H9 (cell line): Measurements from ENCODE around the gene EPAS1. TPM values are rescaled to one million over a fixed set of nuclear protein-coding genes. Genes with fewer than 3 reads are reported as not detected.

ENCODE experiments used
- DNase-seq: peaks from one replicate; pipeline ENCODE4 v3.0.0-alpha.2; 2017
- H2AFZ ChIP-seq: one replicate; pipeline ENCODE4 v1.6.1; 2013; ENCODE audit warnings: mild to moderate bottlenecking, low read length, control low read depth, moderate library complexity
- H2AK5ac ChIP-seq: 2 replicates; pipeline ENCODE4 v1.6.1; 2013; ENCODE audit warnings: low read length, control low read depth, mixed read lengths; ENCODE audit not compliant: insufficient read length
- H2BK120ac ChIP-seq: one replicate; pipeline ENCODE4 v1.6.1; 2013; ENCODE audit warnings: low read depth, mild to moderate bottlenecking, low read length, control low read depth, inconsistent platforms; ENCODE audit not compliant: poor library complexity, severe bottlenecking
- H2BK12ac ChIP-seq: 2 replicates; pipeline ENCODE4 v1.6.1; 2013; ENCODE audit warnings: low read length, control low read depth, mixed read lengths, low read depth; ENCODE audit not compliant: insufficient read length
- H2BK15ac ChIP-seq: 2 replicates; pipeline ENCODE4 v1.6.1; 2013; ENCODE audit warnings: low read depth, low read length, control low read depth
- H2BK20ac ChIP-seq: one replicate; pipeline ENCODE4 v1.6.1; 2013; ENCODE audit warnings: low read depth, mild to moderate bottlenecking, low read length, control low read depth, inconsistent platforms; ENCODE audit not compliant: poor library complexity, severe bottlenecking
- H2BK5ac ChIP-seq: 2 replicates; pipeline ENCODE4 v1.6.1; 2013; ENCODE audit warnings: low read length, control low read depth, mixed read lengths; ENCODE audit not compliant: insufficient read length
- H3K14ac ChIP-seq: 2 replicates; pipeline ENCODE4 v1.6.1; 2013; ENCODE audit warnings: low read length, control low read depth; ENCODE audit not compliant: insufficient read depth
- H3K18ac ChIP-seq: 2 replicates; pipeline ENCODE4 v1.6.1; 2013; ENCODE audit warnings: low read depth, mild to moderate bottlenecking, mixed read lengths, low read length, control low read depth; ENCODE audit not compliant: insufficient read length
- H3K23ac ChIP-seq: 2 replicates; pipeline ENCODE4 v1.6.1; 2013; ENCODE audit warnings: low read length, control low read depth, mixed read lengths, low read depth; ENCODE audit not compliant: insufficient read length
- H3K23me2 ChIP-seq: 2 replicates; pipeline ENCODE4 v1.6.1; 2013; ENCODE audit warnings: low read depth, mild to moderate bottlenecking, mixed read lengths, low read length, control low read depth; ENCODE audit not compliant: insufficient read length, poor library complexity, severe bottlenecking
- H3K27ac ChIP-seq: 2 replicates; pipeline ENCODE4 v1.5.1; 2013; ENCODE audit warnings: low read length, control low read depth, mixed read lengths, low read depth; ENCODE audit not compliant: insufficient read length
- H3K27me3 ChIP-seq: 2 replicates; pipeline ENCODE4 v1.6.1; 2013; ENCODE audit warnings: low read length, control low read depth, inconsistent platforms; ENCODE audit not compliant: insufficient read depth
- H3K4ac ChIP-seq: 2 replicates; pipeline ENCODE4 v1.6.1; 2013; ENCODE audit warnings: low read depth, mild to moderate bottlenecking, control low read depth, inconsistent platforms, low read length, moderate library complexity
- H3K4me1 ChIP-seq: 2 replicates; pipeline ENCODE4 v1.6.1; 2013; ENCODE audit warnings: low read length, control low read depth, inconsistent platforms; ENCODE audit not compliant: insufficient read depth
- H3K4me2 ChIP-seq: 2 replicates; pipeline ENCODE4 v1.6.1; 2013; ENCODE audit warnings: low read length, control low read depth, mixed read lengths; ENCODE audit not compliant: insufficient read length, insufficient read depth
- H3K56ac ChIP-seq: 2 replicates; pipeline ENCODE4 v1.6.1; 2013; ENCODE audit warnings: low read depth, mild to moderate bottlenecking, mixed read lengths, low read length, control low read depth; ENCODE audit not compliant: insufficient read length
- H3K79me1 ChIP-seq: 2 replicates; pipeline ENCODE4 v1.6.1; 2013; ENCODE audit warnings: low read depth, mild to moderate bottlenecking, moderate library complexity, low read length, control low read depth, inconsistent platforms; ENCODE audit not compliant: insufficient read depth, poor library complexity, severe bottlenecking
- H3K79me2 ChIP-seq: 2 replicates; pipeline ENCODE4 v1.6.1; 2013; ENCODE audit warnings: low read length, control low read depth, inconsistent platforms; ENCODE audit not compliant: insufficient read depth
- H3K9ac ChIP-seq: 2 replicates; pipeline ENCODE4 v1.6.1; 2013; ENCODE audit warnings: low read length, control low read depth, mixed read lengths; ENCODE audit not compliant: insufficient read length; ENCODE audit errors: extremely low read depth
- H3K9me3 ChIP-seq: one replicate; pipeline ENCODE4 v1.6.1; 2013; ENCODE audit warnings: low read depth, low read length, inconsistent platforms; ENCODE audit not compliant: control insufficient read depth
- H3T11ph ChIP-seq: one replicate; pipeline ENCODE4 v1.6.1; 2013; ENCODE audit warnings: mild to moderate bottlenecking, low read length, control low read depth, inconsistent platforms
- H4K20me1 ChIP-seq: one replicate; pipeline ENCODE4 v1.6.1; 2013; ENCODE audit not compliant: control insufficient read depth, insufficient read length, insufficient read depth
- H4K5ac ChIP-seq: 2 replicates; pipeline ENCODE4 v1.6.1; 2013; ENCODE audit warnings: low read depth, mild to moderate bottlenecking, mixed read lengths, low read length, control low read depth; ENCODE audit not compliant: insufficient read length
- H4K8ac ChIP-seq: replicated peaks from 2 replicates; pipeline ENCODE4 v1.6.1; 2013; ENCODE audit warnings: low read length, control low read depth, mixed read lengths, low read depth; ENCODE audit not compliant: insufficient read length
- H4K91ac ChIP-seq: 2 replicates; pipeline ENCODE4 v1.6.1; 2013; ENCODE audit warnings: low read depth, mild to moderate bottlenecking, moderate library complexity, mixed read lengths, low read length, control low read depth; ENCODE audit not compliant: insufficient read length
- H3K27ac Mint-ChIP-seq, 3 experiments: 2 replicates in 2 of 3; 3 replicates in 1 of 3; pipeline ENCODE4 v1.8.0; 2020 to 2021; ENCODE audit warnings: mixed read lengths in 3 of 3, mild to moderate bottlenecking in 1 of 3, moderate library complexity in 1 of 3
- H3K27me3 Mint-ChIP-seq: 2 replicates; pipeline ENCODE4 v1.8.0; 2021; ENCODE audit warnings: low read depth, mild to moderate bottlenecking, moderate library complexity, mixed read lengths
- H3K36me3 Mint-ChIP-seq, 3 experiments: 2 replicates in 2 of 3; 3 replicates in 1 of 3; pipeline ENCODE4 v1.8.0; 2020 to 2021; ENCODE audit warnings: low read depth in 3 of 3, mixed read lengths in 3 of 3; ENCODE audit not compliant: insufficient read depth in 1 of 3
- H3K4me1 Mint-ChIP-seq, 2 experiments: 2 replicates each; pipeline ENCODE4 v1.8.0; 2020; ENCODE audit warnings: mixed read lengths in 2 of 2
- H3K4me3 Mint-ChIP-seq, 2 experiments: 2 replicates in 1 of 2; 3 replicates in 1 of 2; pipeline ENCODE4 v1.8.0; 2020 to 2021; ENCODE audit warnings: mild to moderate bottlenecking in 2 of 2, mixed read lengths in 2 of 2, moderate library complexity in 1 of 2
- H3K9me3 Mint-ChIP-seq, 2 experiments: 2 replicates in 1 of 2; 3 replicates in 1 of 2; pipeline ENCODE4 v1.8.0; 2020; ENCODE audit warnings: mild to moderate bottlenecking in 2 of 2, mixed read lengths in 2 of 2, moderate library complexity in 1 of 2
- WGBS: extraction: QIAGEN DNeasy Blood & Tissue Kit; methylation state at CpG from one replicate; pipeline ENCODE4 v1.1.7; 2013; ENCODE audit warnings: missing lambda C conversion rate, low lambda C conversion rate, mixed read lengths; ENCODE audit not compliant: insufficient read length; ENCODE audit errors: extremely low coverage; 5-methylcytosine and 5-hydroxymethylcytosine counted together
- total RNA-seq: library from RNA; stranded (reverse); gene quantifications from 2 replicates; pipeline ENCODE4 v1.2.1, GENCODE V29; 2021
- TF ChIP-seq, protein P1 (sequence below): fragments of 200-600 bp; sonication (generic); conservative IDR thresholded peaks from 3 replicates; pipeline ENCODE4 v1.8.0; 2021; ENCODE audit warnings: antibody characterized with exemption, mild to moderate bottlenecking

The EPAS1 gene
- total RNA-seq, 1 experiment from 2014 or later: 1.1 TPM

DNA sequence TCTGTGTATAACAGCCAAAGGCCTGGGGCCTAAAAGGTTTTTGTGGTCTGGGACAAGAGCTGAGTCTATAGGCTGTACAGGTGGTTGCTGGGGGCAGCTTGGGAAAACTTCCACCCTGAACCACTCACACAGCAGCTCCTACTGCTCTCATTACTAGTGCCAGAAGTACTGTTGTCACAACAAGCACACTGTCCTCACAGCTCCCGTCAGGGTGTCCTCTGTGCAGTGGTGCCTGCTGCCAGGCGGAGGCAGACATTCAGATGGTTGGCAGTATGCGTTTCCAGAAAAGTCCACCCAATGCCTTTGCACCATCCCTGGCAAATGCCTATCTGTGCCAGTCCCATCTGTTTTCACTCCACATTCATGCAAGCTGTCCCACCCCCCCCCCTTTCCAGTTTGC lies 58.5 kb downstream of the EPAS1 start:
- no peak overlapping the region for H4K8ac ChIP-seq
- no peaks in the 10 kb centered on the region for H4K20me1 ChIP-seq
- H3K4me3 Mint-ChIP-seq: no peak overlapping the region
- no peaks in the 10 kb centered on the region for H3K79me2 ChIP-seq
- H3K9ac ChIP-seq: no peak overlapping the region
- WGBS: no CpG with 5 or more reads among the region's 3 CpGs
- no peak overlapping the region for H3K27ac Mint-ChIP-seq
- H2BK120ac ChIP-seq: no peak overlapping the region
- H3K23ac ChIP-seq: no peak overlapping the region
- H3K56ac ChIP-seq: no peak overlapping the region
- no peak overlapping the region for H2AK5ac ChIP-seq
- H4K91ac ChIP-seq: no peak overlapping the region
- no peaks in the 10 kb centered on the region for H3K27me3 Mint-ChIP-seq
- no peak overlapping the region for H3K18ac ChIP-seq
- no peak overlapping the region for H2BK20ac ChIP-seq
- no peak overlapping the region for H2AFZ ChIP-seq
- TF ChIP-seq, protein P1, sequence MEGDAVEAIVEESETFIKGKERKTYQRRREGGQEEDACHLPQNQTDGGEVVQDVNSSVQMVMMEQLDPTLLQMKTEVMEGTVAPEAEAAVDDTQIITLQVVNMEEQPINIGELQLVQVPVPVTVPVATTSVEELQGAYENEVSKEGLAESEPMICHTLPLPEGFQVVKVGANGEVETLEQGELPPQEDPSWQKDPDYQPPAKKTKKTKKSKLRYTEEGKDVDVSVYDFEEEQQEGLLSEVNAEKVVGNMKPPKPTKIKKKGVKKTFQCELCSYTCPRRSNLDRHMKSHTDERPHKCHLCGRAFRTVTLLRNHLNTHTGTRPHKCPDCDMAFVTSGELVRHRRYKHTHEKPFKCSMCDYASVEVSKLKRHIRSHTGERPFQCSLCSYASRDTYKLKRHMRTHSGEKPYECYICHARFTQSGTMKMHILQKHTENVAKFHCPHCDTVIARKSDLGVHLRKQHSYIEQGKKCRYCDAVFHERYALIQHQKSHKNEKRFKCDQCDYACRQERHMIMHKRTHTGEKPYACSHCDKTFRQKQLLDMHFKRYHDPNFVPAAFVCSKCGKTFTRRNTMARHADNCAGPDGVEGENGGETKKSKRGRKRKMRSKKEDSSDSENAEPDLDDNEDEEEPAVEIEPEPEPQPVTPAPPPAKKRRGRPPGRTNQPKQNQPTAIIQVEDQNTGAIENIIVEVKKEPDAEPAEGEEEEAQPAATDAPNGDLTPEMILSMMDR: no peak
- no peak overlapping the region for H3T11ph ChIP-seq
- no peak overlapping the region for H3K4me2 ChIP-seq
- H3K9me3 Mint-ChIP-seq: no peaks in the 10 kb centered on the region
- H3K4me1 ChIP-seq: no peaks in the 10 kb centered on the region; the same call in 1 of the 2 replicates
- H3K79me1 ChIP-seq: no peaks in the 10 kb centered on the region
- H3K14ac ChIP-seq: no peak overlapping the region
- H3K4me1 Mint-ChIP-seq: peaks cover 10 to 13% of the 10 kb centered on the region in 2 experiments; a peak in 3 of 4 replicates
- no peak overlapping the region for H2BK15ac ChIP-seq
- H3K23me2 ChIP-seq: no peaks in the 10 kb centered on the region
- no peak for DNase-seq
- no peak overlapping the region for H2BK5ac ChIP-seq
- H4K5ac ChIP-seq: no peak overlapping the region
- H3K9me3 ChIP-seq: no peaks in the 10 kb centered on the region
- H3K27ac ChIP-seq: no peak overlapping the region
- 0 out of 2 replicates have a peak, but pooled peaks cover 2% of the 10 kb centered on the region for H3K27me3 ChIP-seq
- no peak overlapping the region for H2BK12ac ChIP-seq
- no peaks in the 10 kb centered on the region for H3K36me3 Mint-ChIP-seq
- H3K4ac ChIP-seq: no peak overlapping the region
